ENCODE results near the gene RCVRN. TPM values are rescaled to one million over a fixed set of nuclear protein-coding genes. Genes with fewer than 3 reads are reported as not detected.

RCVRN gene
- total and polyA plus RNA-seq, 2 of the 8 experiments (the other 6 are each of a cell fraction or from before 2014, with no cell fraction given), result not detected

GRCh38 chr17:9897372-9897968 lies 7.6 kb downstream of the RCVRN start:
- ChIA-PET CTCF (ENCODE audit: partially characterized antibody) (interaction anchor here (0.5 to 10.8 kb wide), 5 partner anchors 6 to 1254 kb away, joined by 3 to 101 read pairs (median 4); no protein-coding TSS in a partner anchor), POLR2A (ENCODE audit: partially characterized antibody) (no interaction called here)
- Histone ChIP-seq H2BK12ac (ENCODE audit: low read depth, low read length) (no peak overlapping the region), H3K27ac (ENCODE audit: low read depth, low read length) (no peak overlapping the region), H4K20me1 (replicated peaks in 1 of 2; ENCODE audit: control insufficient read depth in 1 of 2, insufficient read depth in 2 of 2, low read length in 2 of 2) (no peaks in the 10 kb centered on the region), H3K18ac (ENCODE audit: extremely low read depth, low read length) (no peak overlapping the region), H3K9me3 (ENCODE audit: insufficient read depth in 2 of 2, low read depth in 1 of 2, low read length in 1 of 2) (no peaks in the 10 kb centered on the region), H3K23ac (ENCODE audit: insufficient read length) (no peak overlapping the region), H3K4me2 (ENCODE audit: insufficient read depth in 1 of 2, low read depth in 2 of 2, low read length in 2 of 2) (no peak overlapping the region), H3K79me1 (ENCODE audit: low read depth, low read length) (no peaks in the 10 kb centered on the region), H3K23me2 (ENCODE audit: low read depth, low read length) (no peaks in the 10 kb centered on the region), H3K27me3 (replicated peaks in 1 of 4; ENCODE audit: control insufficient read depth in 3 of 4, extremely low read depth in 1 of 4, insufficient read depth in 3 of 4, low read length in 3 of 4) (no peaks in the 10 kb centered on the region), H3K4me3 (ENCODE audit: extremely low read depth in 1 of 4, insufficient read depth in 2 of 4, low read depth in 3 of 4, low read length in 4 of 4) (no peak overlapping the region), H3K14ac (ENCODE audit: insufficient read length) (no peak overlapping the region), H2BK20ac (ENCODE audit: low read length) (no peak overlapping the region), H2AK5ac (ENCODE audit: low read depth, low read length) (no peak overlapping the region), H2BK15ac (ENCODE audit: low read length) (no peak overlapping the region), H3K9ac (replicated peaks in 1 of 4; ENCODE audit: extremely low read depth in 1 of 4, low read depth in 3 of 4, low read length in 3 of 4) (no peak overlapping the region), H2AFZ (ENCODE audit: low read length) (no peak overlapping the region), H2BK120ac (replicated peaks; ENCODE audit: low read depth, low read length) (no peak overlapping the region), H4K91ac (replicated peaks; ENCODE audit: insufficient read length, low read length) (no peak overlapping the region), H3K4ac (replicated peaks; ENCODE audit: insufficient read length, low read depth, low read length) (no peak overlapping the region), H3K36me3 (ENCODE audit: control insufficient read depth in 2 of 4, insufficient read depth in 4 of 4, low read length in 3 of 4) (no peaks in the 10 kb centered on the region), H3K56ac (replicated peaks; ENCODE audit: insufficient read length, low read depth, low read length) (no peak overlapping the region), H3K4me1 (replicated peaks in 1 of 4; ENCODE audit: control insufficient read depth in 3 of 4, insufficient read depth in 4 of 4, low read length in 3 of 4) (no peaks in the 10 kb centered on the region), H2BK5ac (ENCODE audit: low read depth, low read length) (no peak overlapping the region), H4K5ac (ENCODE audit: insufficient read length, low read depth, low read length) (no peak overlapping the region), H3K79me2 (ENCODE audit: control insufficient read depth in 1 of 2, insufficient read depth in 2 of 2, low read length in 2 of 2) (no peaks in the 10 kb centered on the region), H4K8ac (ENCODE audit: extremely low read depth, insufficient read depth, low read length) (0 out of 2 replicates have a peak overlapping the region, but pooled peaks have one; percentile 9)
- DNase-seq (ENCODE audit: low read depth in 1 of 2, low spot score in 2 of 2), result no peak
- WGBS, 2 experiments (ENCODE audit: extremely low coverage in 1 of 2, insufficient coverage in 1 of 2, insufficient read length in 1 of 2, insufficient replicate concordance in 2 of 2, low coverage in 1 of 2, low lambda C conversion rate in 2 of 2, missing lambda C conversion rate in 1 of 2), result 80% methylated on average over 11 of the region's 13 CpGs; no CpG with 5 or more reads in 1 of the 2 experiments
- FAIRE-seq, result no peak
- TF ChIP-seq KDM4A (IDR thresholded peaks at IDR 0.05; ENCODE audit: low read depth, low read length, severe bottlenecking) (no peak), SAP30 (IDR thresholded peaks at IDR 0.05; ENCODE audit: insufficient read depth, insufficient replicate concordance, low read length) (no peak), HDAC6 (IDR thresholded peaks at IDR 0.05; ENCODE audit: low read depth, low read length) (no peak), SIRT6 (IDR thresholded peaks at IDR 0.05; ENCODE audit: low read length) (no peak), RAD21 (IDR thresholded peaks at IDR 0.05 in 1 of 2, conservative IDR thresholded peaks at IDR 0.05 in 1 of 2; ENCODE audit: low read depth in 2 of 2, low read length in 2 of 2) (no peak), FOSL1 (IDR thresholded peaks at IDR 0.05; ENCODE audit: insufficient read depth, low read depth, low read length) (no peak), EP300 (IDR thresholded peaks at IDR 0.05; ENCODE audit: borderline replicate concordance in 1 of 2, low read depth in 2 of 2, low read length in 2 of 2) (no peak), JUN (IDR thresholded peaks at IDR 0.05; ENCODE audit: low read depth, low read length) (no peak), BRCA1 (IDR thresholded peaks at IDR 0.05; ENCODE audit: low read depth, low read length) (no peak), YY1 (IDR thresholded peaks at IDR 0.05; ENCODE audit: low read depth, low read length) (no peak), CBX8 (IDR thresholded peaks at IDR 0.05; ENCODE audit: borderline replicate concordance, low read depth, low read length) (no peak), ZNF274 (IDR thresholded peaks at IDR 0.05; ENCODE audit: borderline replicate concordance, extremely low read depth, low read length) (no peak), TEAD4 (IDR thresholded peaks at IDR 0.05; ENCODE audit: low read depth, low read length) (no peak)

Data from H1 (cell line).